ENCODE measurements around the gene GARRE1.
"Not testable (repeated sequence)": the region's sequence is repeated elsewhere in the genome, so short reads cannot be mapped to it uniquely, and the experiment has no call there.

Gene GARRE1

DNA sequence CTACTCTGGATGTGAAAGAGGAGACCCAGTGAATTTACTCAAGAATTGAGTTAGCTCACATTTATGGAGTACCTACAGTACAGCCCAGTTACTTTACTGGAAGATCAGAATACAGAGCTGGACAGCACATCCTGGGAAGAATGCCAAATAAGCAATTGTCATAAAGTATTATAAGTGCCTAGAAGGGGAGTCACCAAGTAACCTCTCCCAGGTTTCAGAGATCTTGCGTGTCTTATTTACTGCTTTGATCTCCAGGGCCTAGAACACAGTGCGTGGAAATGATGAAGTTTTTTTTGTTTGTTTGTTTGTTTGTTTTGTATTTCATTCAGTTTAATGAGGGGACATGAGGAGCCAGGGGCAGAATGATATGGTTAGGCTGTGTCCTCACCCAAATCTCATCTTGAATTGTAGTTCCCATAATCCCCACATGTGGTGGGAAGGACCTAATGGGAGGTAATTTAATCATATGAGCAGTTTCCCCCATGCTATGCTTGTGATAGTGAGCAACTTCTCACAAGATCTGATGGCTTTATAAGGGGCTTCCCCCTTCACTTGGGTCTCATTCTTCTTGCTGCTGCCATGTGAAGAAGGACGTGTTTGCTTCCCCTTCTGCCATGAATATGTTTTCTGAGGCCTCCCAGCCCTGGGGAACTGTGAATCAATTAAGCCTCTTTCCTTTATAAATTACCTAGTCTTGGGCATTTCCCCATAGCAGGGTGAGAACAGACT, 5.2 kb downstream of the GARRE1 start:
- no peak for DNase-seq

GRCh38 chr19:34260771-34261173, 6.4 kb downstream of the GARRE1 start:
- DNase-seq, result peak; percentile 49

GRCh38 chr19:34261334-34262109, 7.2 kb downstream of the GARRE1 start:
- DNase-seq, result no peak

DNA sequence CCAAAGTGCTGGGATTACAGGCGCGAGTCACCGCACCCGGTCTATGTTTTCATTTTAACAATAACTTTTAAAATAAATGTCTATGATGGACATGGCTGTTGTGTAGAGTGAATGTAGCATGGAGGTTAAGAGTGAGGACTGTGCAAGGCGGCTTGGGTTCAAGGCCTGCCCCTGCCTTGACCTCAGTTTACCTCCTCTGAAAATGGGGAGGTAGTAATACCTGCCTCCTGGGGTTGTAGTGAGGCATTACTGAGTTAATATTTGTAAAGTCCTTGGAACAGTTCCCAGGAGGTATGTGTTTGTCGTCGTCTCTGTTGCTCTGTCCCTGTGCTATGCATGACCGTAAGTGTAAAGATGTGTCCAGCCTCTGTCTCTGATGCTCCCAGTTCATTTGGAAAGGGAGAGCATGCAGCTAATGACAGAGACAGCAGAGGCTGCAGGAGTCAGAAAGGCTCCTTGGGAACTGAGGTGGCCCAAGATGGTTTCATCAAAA, 9.4 kb downstream of the GARRE1 start:
- no peak for DNase-seq

- DNase-seq, result no peak
Measured at GRCh38 chr19:34265221-34265650, 10.9 kb downstream of the GARRE1 start.

DNA sequence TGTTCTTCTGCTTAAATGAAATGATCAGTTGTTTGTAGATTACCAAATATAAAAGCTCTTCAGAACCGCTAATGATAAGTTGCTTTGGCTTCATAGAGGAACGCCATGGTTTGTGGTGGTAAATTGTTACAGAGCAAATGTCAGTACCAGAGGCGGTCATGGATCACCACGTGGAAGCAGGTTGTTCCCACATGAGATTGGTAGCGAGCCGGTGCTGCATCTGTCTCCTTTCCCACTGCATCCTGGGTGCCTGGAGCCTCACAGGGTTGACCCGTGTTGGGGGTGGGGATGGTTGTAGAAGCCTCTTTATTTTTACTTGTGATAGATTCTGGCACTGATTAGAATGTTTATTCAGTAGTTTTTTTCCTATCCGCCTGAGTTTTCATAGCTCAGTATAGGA, 14.7 kb downstream of the GARRE1 start:
- peak; percentile 62 for DNase-seq

GRCh38 chr19:34269489-34269888, 15.1 kb downstream of the GARRE1 start:
- DNase-seq, result no peak

DNA sequence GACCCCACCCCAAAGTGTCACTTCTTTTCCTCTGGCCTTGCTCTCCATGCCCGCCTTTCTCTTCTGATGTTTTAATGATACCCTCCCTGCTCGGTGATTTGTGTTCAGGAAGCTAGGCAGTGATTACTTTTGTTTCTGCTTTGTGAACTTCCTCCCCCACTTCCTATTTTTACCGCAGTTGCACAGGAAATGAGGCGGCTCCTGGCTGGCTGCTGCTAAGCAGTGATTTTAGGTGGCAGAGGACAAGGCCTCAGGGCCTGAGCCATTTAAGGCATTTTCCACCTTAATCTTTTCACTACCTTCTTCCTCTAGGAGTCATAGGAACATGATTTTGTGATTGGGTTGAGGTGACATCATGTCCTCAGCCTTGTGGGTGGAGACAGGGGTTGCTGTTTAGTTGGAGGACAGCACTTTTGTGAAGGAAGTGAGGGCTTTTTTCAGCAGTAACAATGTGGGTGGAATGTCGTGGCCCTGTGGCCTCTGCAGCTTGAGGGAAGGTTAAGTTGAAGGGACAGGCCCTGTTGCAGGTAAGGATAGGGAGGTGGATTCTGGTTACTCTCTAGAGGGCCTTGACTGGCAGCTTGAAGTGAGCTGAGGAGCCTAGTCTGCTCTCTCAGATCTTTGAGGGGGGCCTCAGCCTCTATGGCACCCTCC, 15.7 kb downstream of the GARRE1 start:
- peak; percentile 61 for DNase-seq

DNA sequence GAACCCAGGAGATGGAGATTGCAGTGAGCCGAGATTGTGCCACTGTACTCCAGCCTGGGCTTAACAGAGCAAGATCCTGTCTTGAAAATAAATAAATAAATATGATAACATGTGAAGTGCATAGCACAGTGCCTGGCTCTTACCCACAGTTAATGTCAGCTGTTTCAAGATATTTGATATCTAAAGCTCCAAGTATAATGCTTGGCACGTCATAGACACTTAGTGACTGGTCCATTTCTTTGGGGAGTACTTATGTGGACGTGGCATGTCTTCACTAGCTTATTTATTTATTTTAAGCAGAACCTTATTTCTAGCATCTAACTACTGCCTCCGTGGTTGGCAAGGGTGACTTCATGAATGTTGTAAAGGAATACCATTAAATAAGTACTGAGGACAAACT, 18.8 kb downstream of the GARRE1 start:
- DNase-seq, result no peak

DNA sequence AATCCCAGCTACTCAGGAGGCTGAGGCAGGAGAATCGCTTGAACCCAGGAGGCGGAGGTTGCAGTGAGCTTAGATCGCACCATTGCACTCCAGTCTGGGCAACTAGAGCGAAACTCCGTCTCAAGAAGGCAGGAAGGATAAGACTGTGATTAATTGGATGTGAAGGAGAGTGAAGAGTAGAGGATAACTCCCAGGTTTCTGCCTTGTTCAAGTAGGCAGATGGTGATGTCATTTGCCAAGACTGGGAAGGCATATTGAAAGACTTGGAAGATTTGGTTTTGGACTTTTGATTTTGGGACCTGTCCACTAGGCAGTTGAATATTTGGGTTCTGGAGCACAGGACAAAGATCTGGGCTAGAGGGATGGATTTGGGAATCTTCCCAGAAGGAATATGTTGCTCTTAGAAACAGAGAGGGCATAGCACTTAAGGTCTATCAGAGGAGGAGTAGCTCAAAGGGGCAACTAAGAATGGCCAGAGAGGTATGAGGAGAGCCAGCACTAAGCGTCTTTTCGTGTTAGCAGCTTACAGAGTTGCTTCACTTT, 20.0 kb downstream of the GARRE1 start:
- no peak for DNase-seq

- no peak for DNase-seq
Measured at GRCh38 chr19:34274827-34275625, 20.7 kb downstream of the GARRE1 start.

DNA sequence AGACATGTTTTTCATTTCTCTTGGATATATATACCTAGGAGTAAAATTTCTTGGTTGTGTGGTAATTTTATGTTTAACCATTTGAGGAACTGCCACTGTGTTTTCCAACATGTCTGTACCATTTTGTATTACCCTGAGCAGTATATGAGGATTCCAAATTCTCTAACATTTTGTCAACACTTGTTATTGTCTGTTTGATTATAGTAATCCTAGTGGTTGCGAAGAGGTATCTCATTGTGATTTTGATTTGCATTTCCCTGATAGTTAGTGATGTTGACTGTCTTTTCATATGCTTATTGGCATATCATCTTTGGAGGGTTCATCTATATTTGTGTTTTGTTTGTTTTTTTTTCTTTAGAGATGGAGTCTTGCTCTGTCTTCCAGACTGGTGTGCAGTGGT, 21.4 kb downstream of the GARRE1 start:
- DNase-seq, result no peak

GRCh38 chr19:34276614-34277013, 22.3 kb downstream of the GARRE1 start:
- DNase-seq, result no peak

- DNase-seq, result no peak
Measured at GRCh38 chr19:34277244-34277643, 22.9 kb downstream of the GARRE1 start.

DNA sequence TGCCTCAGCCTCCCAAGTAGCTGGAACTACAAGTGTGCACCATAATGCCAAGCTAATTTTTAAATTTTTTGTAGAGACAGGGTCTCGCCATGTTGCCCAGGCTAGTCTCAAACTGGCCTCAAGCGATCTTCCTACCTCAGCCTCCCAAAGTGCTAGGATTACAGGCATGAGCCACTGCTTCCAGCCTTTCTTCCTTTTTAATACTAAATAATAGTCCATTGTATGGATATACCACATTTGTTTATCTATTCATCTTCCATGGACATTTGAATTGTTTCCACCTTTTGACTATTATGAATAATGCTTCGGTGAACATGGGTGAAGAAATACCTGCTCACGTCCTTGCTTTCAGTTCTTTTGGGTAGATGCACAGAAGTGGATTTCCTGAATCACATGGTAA, 24.4 kb downstream of the GARRE1 start:
- DNase-seq, result no peak

- DNase-seq, result not testable (repeated sequence)
Measured at GRCh38 chr19:34281444-34281843, 27.1 kb downstream of the GARRE1 start.

DNA sequence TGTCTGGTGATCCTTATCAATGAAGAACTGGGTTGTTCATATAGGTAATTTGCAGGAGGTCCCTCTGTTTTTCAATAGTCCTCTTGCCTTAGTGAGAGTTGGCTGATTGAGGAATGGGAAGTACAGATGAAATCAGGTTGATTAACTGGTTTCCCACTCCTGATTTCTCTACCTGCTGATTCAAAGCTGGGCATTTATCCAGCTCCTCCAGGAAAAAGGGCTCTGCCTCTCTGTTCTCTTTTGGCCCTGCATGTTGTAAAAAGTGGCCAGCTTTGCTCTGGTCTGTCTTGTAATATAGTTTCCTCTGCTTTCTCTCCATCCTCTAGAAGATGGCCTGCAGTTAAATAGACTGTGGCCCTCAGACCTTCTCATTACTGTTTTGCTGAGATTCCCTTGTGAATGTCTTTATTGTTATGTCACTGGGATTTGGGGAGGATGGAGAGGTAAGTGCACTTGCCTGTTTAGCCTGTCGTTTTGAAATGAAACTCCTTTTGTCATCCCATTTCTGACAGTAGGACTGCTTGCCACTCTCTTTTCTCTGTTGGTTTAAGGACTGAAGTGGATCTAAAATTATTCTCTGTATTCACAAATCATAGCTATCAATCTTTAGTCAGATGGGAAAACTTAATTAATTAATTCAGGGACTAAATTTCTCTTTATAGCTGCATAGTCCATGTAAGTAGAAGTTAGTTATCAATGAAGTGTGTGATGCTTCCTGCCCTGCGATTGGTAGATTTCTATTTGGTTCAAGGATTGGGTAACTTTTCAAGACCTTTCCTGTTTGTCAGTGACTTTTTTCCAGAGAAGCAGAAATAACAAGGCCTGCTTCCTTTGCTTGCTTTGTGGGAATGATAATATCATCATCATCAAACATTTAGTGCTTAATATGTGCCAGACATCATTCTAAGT, 28.5 kb downstream of the GARRE1 start:
- no peak for DNase-seq

- DNase-seq, result no peak
Measured at GRCh38 chr19:34284505-34284904, 30.2 kb downstream of the GARRE1 start.

DNA sequence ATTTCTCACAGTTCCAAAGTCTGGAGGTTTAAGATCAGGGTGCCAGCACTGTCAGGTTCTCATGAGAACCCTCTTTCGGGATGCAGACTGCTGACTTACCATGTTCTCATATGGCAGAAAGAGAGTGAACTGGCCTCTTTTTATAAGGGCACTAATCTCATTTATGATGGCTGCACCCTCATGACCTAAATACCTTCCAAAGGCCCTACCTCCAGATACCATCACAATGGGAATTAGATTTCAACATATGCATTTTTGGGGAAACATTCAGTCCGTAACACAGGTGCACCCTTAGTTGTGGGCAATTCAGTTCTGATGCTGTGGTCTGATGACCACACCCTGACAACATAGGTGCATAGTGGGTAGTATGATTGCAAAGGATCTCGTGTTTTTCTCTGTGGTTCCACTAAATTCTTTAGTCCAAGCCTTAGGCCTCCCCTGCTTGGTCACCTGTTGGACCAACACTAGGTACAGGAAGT, 33.3 kb downstream of the GARRE1 start:
- DNase-seq, result no peak

- no peak for DNase-seq
Measured at GRCh38 chr19:34288381-34288780, 34.0 kb downstream of the GARRE1 start.

GRCh38 chr19:34291235-34291634, 36.9 kb downstream of the GARRE1 start:
- DNase-seq, result no peak
